ENCODE results near the gene MGAT2.

DNA sequence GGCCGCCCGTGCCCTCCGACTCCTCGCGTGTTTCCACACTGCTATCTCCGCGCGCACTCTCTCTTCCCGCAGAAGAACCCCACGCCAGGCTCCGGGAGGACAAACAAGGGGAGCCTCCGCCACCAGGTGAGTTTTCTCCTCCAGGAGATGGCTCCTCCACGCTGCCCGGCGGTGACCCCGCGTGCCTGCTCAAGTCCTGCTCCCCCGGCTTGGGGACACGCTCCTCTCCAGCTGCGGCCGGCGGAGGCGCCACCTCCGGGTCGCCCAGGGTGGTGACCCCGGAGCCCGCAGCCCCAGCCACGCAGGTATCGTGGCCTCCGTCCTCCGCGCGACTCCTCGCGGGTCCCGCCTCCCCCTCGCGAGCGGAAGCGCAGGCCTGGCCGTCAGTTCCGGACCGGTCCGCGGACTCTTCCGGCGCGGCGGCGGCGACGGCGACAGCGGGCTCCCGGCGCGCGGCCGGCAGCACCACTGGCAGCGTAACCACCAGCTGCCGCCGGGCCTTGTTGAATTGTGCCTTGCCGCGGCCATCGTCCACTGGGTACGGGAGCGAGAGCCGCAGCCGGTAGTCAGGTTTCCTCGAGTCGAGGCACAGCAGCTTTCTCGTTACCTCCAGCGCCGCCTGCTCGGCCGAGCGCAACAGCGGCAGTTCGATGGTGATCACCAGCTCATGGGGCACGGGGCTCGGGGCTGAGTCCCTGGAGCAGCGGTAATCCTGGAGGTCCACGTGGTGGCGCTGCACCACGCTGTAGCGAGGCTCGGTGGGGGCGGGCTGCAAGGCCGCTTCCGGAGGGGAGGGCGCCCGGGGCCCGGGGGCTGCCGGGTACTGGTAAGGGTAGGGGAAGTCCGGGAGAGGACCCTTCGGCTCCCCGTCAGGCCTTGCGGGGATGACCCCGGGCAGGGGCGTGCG, 13.3 kb downstream of the MGAT2 start:
- TF ChIP-seq, protein P1, sequence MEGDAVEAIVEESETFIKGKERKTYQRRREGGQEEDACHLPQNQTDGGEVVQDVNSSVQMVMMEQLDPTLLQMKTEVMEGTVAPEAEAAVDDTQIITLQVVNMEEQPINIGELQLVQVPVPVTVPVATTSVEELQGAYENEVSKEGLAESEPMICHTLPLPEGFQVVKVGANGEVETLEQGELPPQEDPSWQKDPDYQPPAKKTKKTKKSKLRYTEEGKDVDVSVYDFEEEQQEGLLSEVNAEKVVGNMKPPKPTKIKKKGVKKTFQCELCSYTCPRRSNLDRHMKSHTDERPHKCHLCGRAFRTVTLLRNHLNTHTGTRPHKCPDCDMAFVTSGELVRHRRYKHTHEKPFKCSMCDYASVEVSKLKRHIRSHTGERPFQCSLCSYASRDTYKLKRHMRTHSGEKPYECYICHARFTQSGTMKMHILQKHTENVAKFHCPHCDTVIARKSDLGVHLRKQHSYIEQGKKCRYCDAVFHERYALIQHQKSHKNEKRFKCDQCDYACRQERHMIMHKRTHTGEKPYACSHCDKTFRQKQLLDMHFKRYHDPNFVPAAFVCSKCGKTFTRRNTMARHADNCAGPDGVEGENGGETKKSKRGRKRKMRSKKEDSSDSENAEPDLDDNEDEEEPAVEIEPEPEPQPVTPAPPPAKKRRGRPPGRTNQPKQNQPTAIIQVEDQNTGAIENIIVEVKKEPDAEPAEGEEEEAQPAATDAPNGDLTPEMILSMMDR (IDR thresholded peaks at IDR 0.05; ENCODE audit: poor library complexity), result peak; percentile 95
- no peak for TF ChIP-seq EZH2 (IDR thresholded peaks at IDR 0.05; ENCODE audit: borderline replicate concordance)

Measured in hepatocyte (in vitro differentiated cells).